ENCODE data around the gene TPST2.

Gene TPST2

DNA sequence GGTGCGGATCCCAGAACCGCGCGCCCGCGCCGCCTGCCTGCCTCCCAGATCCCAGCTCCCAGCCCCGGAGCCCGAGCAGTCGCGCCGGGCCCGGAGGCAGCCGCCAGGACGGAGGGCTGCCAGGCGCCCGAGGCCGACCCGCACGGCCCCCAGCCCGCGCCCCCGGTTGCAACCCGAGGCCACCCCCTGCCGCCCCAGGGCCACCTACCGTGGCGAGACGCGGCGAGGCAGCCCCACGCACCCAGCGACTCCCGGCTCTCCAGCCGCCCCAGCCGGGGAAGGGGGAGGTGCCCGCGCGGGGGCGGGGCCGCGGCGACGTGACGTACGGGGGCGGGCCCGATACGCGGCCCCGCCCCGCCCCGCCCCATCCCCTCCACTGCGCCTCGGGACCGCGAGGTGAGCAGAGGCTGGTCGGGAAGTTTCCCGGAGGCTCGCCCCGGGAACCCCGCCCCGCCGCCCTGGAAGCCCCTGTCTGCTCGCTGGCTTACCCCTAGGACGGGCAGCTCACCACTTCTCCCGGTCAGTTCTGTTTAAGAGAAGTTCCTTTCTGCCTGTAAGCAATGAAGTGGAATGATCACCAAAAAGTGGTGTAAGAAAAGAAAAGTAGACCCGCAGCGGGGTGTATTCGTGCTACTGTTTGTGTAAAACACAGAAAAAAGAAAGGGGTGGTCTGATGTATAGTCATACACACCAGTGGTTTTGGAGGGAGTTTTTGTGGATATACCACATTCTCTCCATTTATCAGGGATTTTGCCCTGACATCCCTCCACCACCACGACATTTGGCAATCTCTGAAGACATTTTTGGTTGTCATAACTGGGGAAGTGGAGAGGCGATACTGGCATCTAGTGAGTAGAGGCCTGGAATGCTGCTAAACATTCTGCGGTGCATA, at the start of gene TPST2:
Gene TPST2 (minus strand): TSS at position 288 of the 892 bp plus-strand sequence. CDS start 48,502 bp downstream, outside the sequence.
- peak within 1 kb of the TSS; percentile 84 to 87 for H3K27ac Mint-ChIP-seq
- H3K9me3 Mint-ChIP-seq, result no peaks in the 10 kb centered on the region
- H3K4me1 Mint-ChIP-seq, result peaks cover 84% of the 10 kb centered on the region
- H3K27me3 Mint-ChIP-seq, result no peaks in the 10 kb centered on the region
- H3K4me3 Mint-ChIP-seq, result peak within 1 kb of the TSS; percentile 93 to 94
- DNase-seq, result peak; percentile 73 to 78
- ATAC-seq, result peak; percentile 80

DNA sequence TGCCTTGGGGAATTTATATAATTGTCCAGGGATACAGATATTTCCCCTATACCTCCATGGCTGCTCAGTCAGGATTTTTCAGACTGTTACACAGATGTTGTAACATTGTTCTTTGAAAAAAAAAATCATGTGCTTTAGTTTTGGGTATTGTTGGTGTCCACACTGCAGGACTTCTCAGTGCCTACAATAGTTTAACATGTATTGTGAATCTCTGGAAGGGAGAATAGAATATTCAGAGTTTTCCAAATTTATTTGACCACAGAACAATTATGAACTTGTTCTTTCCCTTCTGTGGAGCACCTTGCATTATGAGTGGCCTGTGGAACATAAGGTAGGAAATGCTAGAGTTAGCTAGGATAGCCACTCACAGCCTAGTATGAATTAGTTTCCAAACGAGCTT, 46.4 kb upstream of the TPST2 start:
- Mint-ChIP-seq H3K27ac (no peak overlapping the region), H3K9me3 (no peaks in the 10 kb centered on the region), H3K4me1 (peaks cover 19% of the 10 kb centered on the region), H3K4me3 (no peak overlapping the region), H3K27me3 (no peaks in the 10 kb centered on the region)
- no peak for ATAC-seq
- no peak for DNase-seq

DNA sequence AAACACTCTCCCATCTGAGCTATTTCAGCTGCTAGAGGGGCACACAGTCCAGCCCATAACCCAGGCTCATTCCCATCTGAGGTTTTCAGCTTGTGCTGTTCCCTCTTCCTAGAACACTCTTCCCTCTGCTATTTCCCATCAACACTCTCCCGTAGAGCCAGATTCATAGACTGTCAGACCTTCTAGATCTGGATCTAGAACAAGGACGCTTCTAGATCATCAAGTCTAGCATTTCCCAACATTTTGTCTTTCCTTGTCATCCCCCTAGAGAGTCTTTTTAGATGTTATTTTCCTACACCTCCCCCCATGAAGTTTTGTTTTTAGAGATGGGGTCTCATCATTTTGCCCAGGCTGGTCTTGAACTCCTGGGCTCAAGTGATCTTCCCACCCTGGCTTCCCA, 45.2 kb upstream of the TPST2 start:
- DNase-seq (no peak), ATAC-seq (no peak)
- Mint-ChIP-seq H3K27me3 (no peaks in the 10 kb centered on the region), H3K27ac (peak overlapping the region; percentile 0 to 23), H3K4me3 (no peak overlapping the region), H3K9me3 (no peaks in the 10 kb centered on the region), H3K4me1 (peaks cover 10% of the 10 kb centered on the region)

DNA sequence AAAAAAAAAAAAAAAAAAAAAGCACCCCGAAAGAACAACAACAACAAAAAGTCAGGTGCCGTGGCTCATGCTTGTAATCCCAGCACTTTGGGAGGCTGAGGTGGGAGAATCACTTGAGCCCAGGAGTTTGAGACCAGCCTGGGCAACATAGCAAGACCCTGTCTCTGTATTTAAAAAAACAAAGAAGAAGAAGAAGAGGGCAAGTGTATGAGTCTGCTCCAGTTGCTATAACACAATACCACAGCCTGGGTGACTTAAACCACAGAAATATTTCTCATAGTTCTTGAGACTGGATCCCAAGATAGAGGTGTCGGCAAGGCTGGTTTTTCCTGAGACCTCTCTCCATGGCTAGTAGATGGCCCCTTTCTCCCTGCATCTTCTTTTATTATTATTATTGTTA, 44.3 kb upstream of the TPST2 start:
- no peak for DNase-seq
- no peak for ATAC-seq
- H3K4me3 Mint-ChIP-seq, result no peak overlapping the region
- peaks cover 6% of the 10 kb centered on the region for H3K4me1 Mint-ChIP-seq
- H3K27me3 Mint-ChIP-seq, result no peaks in the 10 kb centered on the region
- H3K27ac Mint-ChIP-seq, result no peak overlapping the region
- H3K9me3 Mint-ChIP-seq, result no peaks in the 10 kb centered on the region

DNA sequence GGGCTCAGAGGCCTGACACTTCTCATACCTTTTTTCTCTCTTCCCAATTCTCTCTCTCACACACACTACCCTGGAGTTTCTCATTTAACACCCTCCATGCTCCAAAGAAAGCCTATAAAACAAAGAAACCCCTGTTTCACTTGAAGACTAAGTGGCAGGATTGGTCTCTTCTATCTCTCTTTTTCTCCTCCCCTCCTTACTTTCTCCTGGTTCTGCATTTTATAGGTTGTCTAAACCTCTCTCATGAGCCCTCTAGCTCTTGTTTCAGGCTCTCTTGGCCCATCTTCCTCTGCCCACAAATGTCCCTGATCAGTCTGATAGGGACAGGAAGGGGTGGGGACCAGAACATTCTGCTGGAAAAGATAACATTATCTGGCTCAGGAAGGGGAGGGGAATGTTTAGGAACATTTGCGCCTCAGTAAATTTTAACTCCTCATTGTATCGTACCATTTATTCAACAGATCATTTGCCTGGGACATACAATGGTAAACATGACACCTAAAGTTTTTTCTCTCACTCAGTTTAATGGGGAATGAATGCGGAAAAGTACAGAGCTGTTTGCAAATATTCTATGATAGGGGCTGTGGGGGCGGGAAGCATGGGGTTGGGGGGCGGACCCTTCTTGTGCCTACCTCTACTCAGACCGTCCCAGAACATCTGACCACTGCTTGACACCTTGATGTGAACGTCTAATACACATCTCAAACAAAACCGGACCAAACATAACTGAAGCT, 42.7 kb upstream of the TPST2 start:
- Mint-ChIP-seq H3K27ac (no peak overlapping the region), H3K4me3 (no peak overlapping the region), H3K27me3 (no peaks in the 10 kb centered on the region), H3K9me3 (no peaks in the 10 kb centered on the region), H3K4me1 (peaks cover 13% of the 10 kb centered on the region)
- no peak for ATAC-seq
- no peak for DNase-seq

DNA sequence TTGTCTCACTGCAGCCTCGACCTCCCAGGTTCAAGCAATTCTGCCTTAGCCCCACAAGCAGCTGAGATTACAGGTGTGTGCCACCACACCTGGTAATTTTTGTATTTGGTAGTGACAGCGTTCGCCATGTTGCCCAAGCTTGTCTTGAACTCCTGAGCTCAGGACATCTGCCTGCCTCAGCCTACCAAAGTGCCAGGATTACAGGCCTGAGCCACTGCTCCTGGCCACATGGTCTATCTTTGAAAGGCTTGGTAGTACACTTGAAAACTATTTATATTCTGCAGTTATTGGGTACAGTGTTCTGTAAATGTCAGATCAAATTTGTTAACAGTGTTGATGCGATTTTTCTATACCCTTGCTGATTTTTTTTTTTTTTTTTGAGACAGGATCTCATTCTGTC, 41.4 kb upstream of the TPST2 start:
- H3K9me3 Mint-ChIP-seq, result no peaks in the 10 kb centered on the region
- no peak overlapping the region for H3K4me3 Mint-ChIP-seq
- ATAC-seq (no peak), DNase-seq (no peak)
- no peaks in the 10 kb centered on the region for H3K27me3 Mint-ChIP-seq
- peaks cover 21% of the 10 kb centered on the region for H3K4me1 Mint-ChIP-seq
- H3K27ac Mint-ChIP-seq, result no peak overlapping the region

DNA sequence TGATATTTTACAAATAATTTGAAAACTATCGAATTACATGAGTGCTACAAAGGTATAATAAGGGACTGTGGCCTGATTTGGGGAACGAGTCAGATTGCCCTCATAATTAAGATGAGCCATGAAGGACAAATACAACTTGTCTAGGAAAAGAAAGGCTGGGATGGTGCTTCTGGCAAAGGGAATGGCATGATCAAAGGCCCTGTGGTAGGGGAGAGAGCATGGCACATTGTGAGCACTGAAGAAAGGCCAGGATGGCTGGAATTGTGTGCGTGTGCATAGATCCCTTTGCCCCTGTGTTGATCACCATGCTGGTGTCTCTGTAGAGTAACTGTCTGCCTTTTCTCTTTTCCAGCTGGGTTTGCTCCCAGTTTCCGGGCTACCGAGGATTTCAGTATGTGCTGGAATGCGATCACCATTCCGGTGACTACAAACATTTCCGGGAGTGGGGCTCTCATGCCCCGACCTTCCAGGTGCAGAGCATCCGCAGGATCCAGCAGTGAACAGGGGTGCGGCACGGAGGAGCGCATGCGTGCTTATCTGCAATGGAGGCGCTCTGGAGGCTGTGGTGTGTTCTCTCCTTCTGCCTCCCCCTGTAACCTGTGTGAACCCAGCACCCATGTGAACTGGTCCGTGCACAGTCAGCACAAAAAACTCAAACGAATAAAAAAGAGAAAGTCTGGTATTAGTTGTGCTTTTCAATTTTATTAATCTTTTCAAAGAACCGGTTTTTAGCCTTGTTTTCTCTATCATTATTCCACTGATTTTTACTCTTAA, 40.2 kb upstream of the TPST2 start:
- Mint-ChIP-seq H3K4me1 (peaks cover 21% of the 10 kb centered on the region), H3K27ac (no peak overlapping the region), H3K4me3 (no peak overlapping the region), H3K9me3 (no peaks in the 10 kb centered on the region), H3K27me3 (no peaks in the 10 kb centered on the region)
- no peak for DNase-seq
- ATAC-seq, result no peak

DNA sequence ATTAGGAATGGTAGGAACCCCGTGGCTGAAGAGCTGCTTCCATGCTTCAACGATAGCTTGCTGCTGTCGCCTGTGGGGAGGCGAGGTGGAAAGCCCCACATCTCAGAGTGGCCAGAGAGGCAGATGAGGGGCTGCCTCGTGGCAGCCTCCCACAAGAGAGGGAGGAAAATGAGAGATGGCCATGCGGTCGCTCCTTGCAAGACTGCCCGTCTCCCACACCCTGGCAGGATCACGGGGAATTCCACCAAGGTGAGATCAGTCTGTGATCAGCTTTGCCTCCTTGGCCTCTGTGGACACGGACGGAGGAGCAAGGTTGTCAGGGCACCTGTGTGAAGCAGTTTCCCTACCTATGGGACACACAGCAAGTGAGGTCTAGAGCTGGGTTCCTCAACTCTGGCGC, 34.9 kb upstream of the TPST2 start:
- ATAC-seq (no peak), DNase-seq (no peak)
- Mint-ChIP-seq H3K27ac (no peak overlapping the region), H3K4me3 (no peak overlapping the region), H3K4me1 (peaks cover 21% of the 10 kb centered on the region), H3K27me3 (no peaks in the 10 kb centered on the region), H3K9me3 (peaks cover 8 to 9% of the 10 kb centered on the region in 2 donors)

DNA sequence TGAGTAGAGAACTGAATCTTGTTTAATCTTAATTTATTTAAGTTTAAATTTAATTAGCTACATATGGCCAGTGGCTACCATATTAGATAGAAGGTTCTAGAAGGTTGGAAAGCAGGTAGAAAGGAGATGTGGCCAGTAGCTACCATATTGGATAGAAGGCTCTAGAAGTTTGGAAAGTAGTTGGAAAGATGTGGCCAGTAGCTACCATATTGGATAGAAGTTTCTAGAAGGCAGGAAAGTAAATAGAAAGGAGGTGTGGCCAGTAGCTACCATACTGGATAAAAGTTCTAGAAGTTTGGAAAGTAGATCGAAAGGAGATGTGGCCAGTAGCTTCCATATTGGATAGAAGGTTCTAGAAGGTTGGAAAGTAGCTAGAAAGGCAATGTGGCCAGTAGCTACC, 34.1 kb upstream of the TPST2 start:
- DNase-seq, result no peak
- no peaks in the 10 kb centered on the region for H3K27me3 Mint-ChIP-seq
- H3K9me3 Mint-ChIP-seq, result peaks cover 8 to 9% of the 10 kb centered on the region in 2 donors
- peak overlapping the region in 1 of 2 donors; percentile 4 for H3K27ac Mint-ChIP-seq
- ATAC-seq, result no peak
- peaks cover 23% of the 10 kb centered on the region for H3K4me1 Mint-ChIP-seq
- no peak overlapping the region for H3K4me3 Mint-ChIP-seq

DNA sequence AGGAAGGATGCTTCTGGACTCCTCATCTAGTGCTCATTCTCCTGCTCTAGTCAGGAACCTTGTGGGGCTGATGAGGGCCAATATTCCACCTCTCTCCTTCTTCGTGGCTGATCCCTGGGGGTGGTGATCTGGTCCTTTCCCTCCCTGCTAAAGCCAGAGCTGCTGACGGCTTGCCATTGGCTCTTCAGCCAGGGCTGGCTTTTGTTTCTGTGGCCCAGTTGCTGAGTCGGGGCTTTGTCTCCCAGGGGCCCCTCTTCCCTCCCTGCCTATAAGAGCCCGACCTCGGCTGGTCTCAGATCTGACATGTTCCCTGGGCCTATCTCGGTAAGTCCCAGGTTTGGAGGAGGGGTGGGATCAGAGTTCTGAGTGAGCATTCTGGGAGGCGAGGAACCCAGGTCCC, 31.7 kb upstream of the TPST2 start, which contains the start of gene CRYBA4:
Gene CRYBA4 (plus strand): TSS at position 301 of the 400 bp plus-strand sequence. CDS start 634 bp downstream, outside the sequence.
- Mint-ChIP-seq H3K4me3 (no peak within 1 kb of the TSS), H3K27ac (no peak within 1 kb of the TSS), H3K9me3 (peaks cover 8 to 9% of the 10 kb centered on the region in 2 donors), H3K4me1 (peaks cover 28% of the 10 kb centered on the region), H3K27me3 (no peaks in the 10 kb centered on the region)
- ATAC-seq (no peak), DNase-seq (no peak)

DNA sequence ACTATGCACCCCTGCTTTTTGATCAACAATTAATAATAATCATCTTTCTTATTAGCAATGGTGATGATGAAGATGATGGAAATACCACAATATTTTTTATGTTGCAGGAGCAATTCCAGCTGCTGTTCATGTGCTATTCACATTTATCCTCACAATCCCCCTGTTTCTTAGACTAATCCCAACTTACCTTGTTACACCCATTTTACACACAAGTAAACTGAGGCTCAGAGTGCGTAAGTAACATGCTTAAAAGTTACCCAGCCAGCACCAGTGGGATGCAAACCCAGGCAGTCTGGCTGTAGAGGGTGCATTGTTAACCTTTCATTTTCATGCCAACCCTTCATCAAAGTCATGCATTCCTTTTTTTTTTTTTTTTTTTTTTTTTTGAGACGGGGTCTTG, 30.3 kb upstream of the TPST2 start:
- H3K27ac Mint-ChIP-seq, result no peak overlapping the region
- ATAC-seq (no peak), DNase-seq (no peak)
- peaks cover 8 to 9% of the 10 kb centered on the region in 2 donors for H3K9me3 Mint-ChIP-seq
- H3K27me3 Mint-ChIP-seq, result no peaks in the 10 kb centered on the region
- H3K4me1 Mint-ChIP-seq, result peaks cover 43% of the 10 kb centered on the region
- no peak overlapping the region for H3K4me3 Mint-ChIP-seq

DNA sequence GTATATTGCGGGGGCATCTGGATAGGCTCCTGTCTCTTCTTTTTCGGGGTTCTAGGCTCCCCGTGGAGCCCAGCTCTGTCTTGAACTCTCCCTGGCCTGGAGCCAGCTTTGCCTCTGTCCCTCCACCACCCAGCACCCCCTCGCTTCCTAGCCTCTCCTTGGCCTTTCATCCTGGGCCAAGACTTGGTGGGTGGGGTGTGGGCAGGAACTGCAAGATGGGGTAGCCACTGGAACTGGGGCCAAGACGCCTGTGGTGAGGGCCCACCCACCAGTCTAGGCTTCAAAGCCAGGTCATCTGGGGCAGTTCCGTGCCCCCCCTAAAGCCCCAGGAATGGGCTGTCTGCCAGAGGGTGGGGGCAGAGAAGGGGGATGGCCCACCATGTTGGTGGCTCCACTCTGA, 29.6 kb upstream of the TPST2 start:
- H3K4me3 Mint-ChIP-seq, result no peak overlapping the region
- DNase-seq (no peak), ATAC-seq (no peak)
- peaks cover 45% of the 10 kb centered on the region for H3K4me1 Mint-ChIP-seq
- H3K27ac Mint-ChIP-seq, result peak overlapping the region in 1 of 2 donors; percentile 28
- H3K27me3 Mint-ChIP-seq, result no peaks in the 10 kb centered on the region
- peaks cover 8 to 9% of the 10 kb centered on the region in 2 donors for H3K9me3 Mint-ChIP-seq

DNA sequence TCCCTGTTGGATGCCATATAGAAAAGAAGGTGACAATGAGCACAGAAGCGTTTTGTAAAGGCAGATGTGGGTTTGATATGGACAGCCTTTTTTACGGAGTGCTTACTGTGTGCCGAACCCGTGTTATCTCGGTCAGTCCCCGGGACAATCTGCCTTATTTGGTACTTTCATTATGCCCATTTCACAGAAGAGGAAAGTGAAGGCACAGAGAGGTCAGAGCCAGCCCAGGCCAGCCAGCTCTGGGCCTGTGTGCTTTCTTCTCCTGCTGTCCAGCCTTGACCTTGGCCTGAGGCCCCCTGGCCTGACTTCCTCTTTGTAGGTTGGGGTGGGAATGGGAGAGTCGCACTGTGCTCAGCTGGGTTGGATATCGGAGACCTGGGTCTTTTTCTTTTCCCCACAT, 28.5 kb upstream of the TPST2 start:
- DNase-seq, result no peak
- Mint-ChIP-seq H3K27me3 (no peaks in the 10 kb centered on the region), H3K9me3 (no peaks in the 10 kb centered on the region), H3K27ac (no peak overlapping the region), H3K4me3 (no peak overlapping the region), H3K4me1 (peaks cover 45% of the 10 kb centered on the region)
- no peak for ATAC-seq

DNA sequence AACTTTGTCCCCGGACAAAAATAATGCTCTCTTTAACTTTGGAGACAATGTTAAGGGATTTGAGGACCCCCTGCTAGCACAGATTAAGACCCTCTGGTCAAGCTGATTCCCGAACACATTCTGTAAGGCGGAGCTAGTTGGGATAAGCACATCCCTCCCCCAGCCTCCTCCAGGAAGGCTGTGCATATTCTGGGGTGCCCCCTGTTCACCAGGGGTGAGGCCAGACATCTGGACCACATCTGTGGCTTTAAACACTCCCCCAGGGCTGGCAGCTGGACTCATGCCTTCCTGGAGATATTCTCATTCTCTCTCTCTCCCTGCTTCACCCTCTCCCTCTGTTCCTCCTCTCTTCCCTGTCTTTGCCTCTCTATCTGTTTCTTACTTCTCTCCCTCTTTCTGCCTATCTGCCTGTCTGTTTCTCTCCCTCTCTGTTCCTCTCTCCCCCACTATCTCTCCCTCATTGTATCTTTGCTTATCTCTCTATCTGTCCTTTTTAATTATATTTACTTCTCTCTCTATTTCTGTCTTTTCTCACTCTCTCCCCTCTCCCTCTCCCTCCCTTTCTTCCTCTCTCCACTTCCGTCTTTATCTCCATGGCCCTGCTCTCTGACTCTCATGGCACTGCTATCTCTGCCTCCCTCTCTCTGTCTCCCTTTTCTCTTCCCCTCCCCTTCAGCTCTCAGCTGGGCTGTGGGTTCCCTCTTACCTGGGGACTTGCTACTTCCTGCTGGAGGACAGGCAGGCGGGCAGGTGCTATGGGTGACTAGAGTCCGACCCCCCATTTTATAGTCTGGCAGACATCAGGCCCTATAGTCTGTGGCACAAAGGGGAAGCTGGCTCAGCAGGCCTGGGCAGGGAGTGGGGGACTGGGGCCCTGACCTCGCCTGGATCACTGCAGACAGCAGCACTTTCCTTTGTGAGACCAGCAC, 27.6 kb upstream of the TPST2 start, which contains the start of gene CRYBB1:
Gene CRYBB1 (minus strand): TSS at position 757 of the 929 bp plus-strand sequence. CDS start 1,708 bp downstream, outside the sequence.
- ATAC-seq (no peak), DNase-seq (no peak)
- H3K27me3 Mint-ChIP-seq, result no peaks in the 10 kb centered on the region
- H3K9me3 Mint-ChIP-seq, result no peaks in the 10 kb centered on the region
- peak within 1 kb of the TSS in 1 of 2 donors; percentile 82 for H3K27ac Mint-ChIP-seq
- peaks cover 45% of the 10 kb centered on the region for H3K4me1 Mint-ChIP-seq
- no peak within 1 kb of the TSS for H3K4me3 Mint-ChIP-seq

Data from stimulated activated naive CD8-positive, alpha-beta T cell treated with anti-CD3 and anti-CD28 coated beads, Interleukin-15, amount 100 ng/mL, for 72 hours (primary cell).